Transverse colon (tissue), 4 donors: ENCODE data around the gene DBNDD1. TPM values are rescaled to one million over a fixed set of nuclear protein-coding genes. Genes with fewer than 3 reads are reported as not detected.

Experiments used
- DNase-seq: peaks from one replicate; pipeline ENCODE4 v3.0.0-alpha.2; 2019
- H3K27ac ChIP-seq, 4 donors: fragments of 200-600 bp; sonication (generic); 2 replicates each; pipeline ENCODE4 v1.5.1; 2016 to 2018; ENCODE audit warnings: inconsistent platforms in 4 of 4
- H3K27me3 ChIP-seq: fragments of 200-600 bp; sonication (generic); 2 replicates; pipeline ENCODE4 v1.5.1; 2017; ENCODE audit warnings: inconsistent platforms
- H3K36me3 ChIP-seq, 4 donors: fragments of 200-600 bp; sonication (generic); 2 replicates each; pipeline ENCODE4 v1.5.1; 2017 to 2019; ENCODE audit warnings: inconsistent platforms in 4 of 4
- H3K4me1 ChIP-seq, 4 donors: fragments of 200-600 bp; sonication (generic); 2 replicates each; pipeline ENCODE4 v1.5.1; 2017 to 2020; ENCODE audit warnings: inconsistent platforms in 4 of 4
- H3K4me3 ChIP-seq, 4 donors: fragments of 200-600 bp; sonication (generic); 1 replicate in 1 of 4; 2 replicates in 3 of 4; pipeline versions ENCODE4 v1.5.1 to v1.6.1; 2017 to 2019; ENCODE audit warnings: inconsistent platforms in 4 of 4
- H3K9me3 ChIP-seq, 2 donors: fragments of 200-600 bp; sonication (generic); 2 replicates each; pipeline ENCODE4 v1.5.1; 2017 to 2019; ENCODE audit warnings: inconsistent platforms in 2 of 2
- CTCF ChIP-seq, 5 experiments: fragments of 200-600 bp in 3 of 5; fragments of 450-650 bp in 2 of 5; sonication (generic) in 3 of 5; IDR thresholded peaks; 1 replicate in 2 of 5; 2 replicates in 3 of 5; pipeline ENCODE4 v1.5.1; 2016 to 2017; ENCODE audit warnings: antibody characterized with exemption in 5 of 5, inconsistent platforms in 3 of 5, mild to moderate bottlenecking in 2 of 5, moderate library complexity in 1 of 5
- EP300 ChIP-seq: sonication (generic); formaldehyde crosslinking; IDR thresholded peaks from one replicate; pipeline ENCODE4 v1.6.1; 2017; ENCODE audit warnings: antibody characterized with exemption, low read depth
- POLR2A ChIP-seq: fragments of 450-650 bp; IDR thresholded peaks from one replicate; pipeline ENCODE4 v1.6.1; 2016; ENCODE audit warnings: antibody characterized with exemption, mild to moderate bottlenecking, moderate library complexity
- POLR2AphosphoS5 ChIP-seq, 3 donors: sonication (generic); formaldehyde crosslinking; IDR thresholded peaks; one replicate each; pipeline ENCODE4 v1.6.1; 2016; ENCODE audit warnings: antibody characterized with exemption in 3 of 3
- WGBS, 2 donors: methylation state at CpG; one replicate each; pipeline ENCODE4 v1.1.5; 2018; ENCODE audit warnings: low coverage in 1 of 2; 5-methylcytosine and 5-hydroxymethylcytosine counted together
- in situ Hi-C, 4 donors: fragments of 200-750 bp; cut with MboI; loops; one replicate each; pipeline versions ENCODE4 v1.15.0 to v1.15.1; 2017; ENCODE audit warnings: low sequenced_read_pairs in 3 of 4, low pct_ligation_motif_present in 1 of 4, low pct_unique_long_range_greater_than_20kb in 1 of 4
- intact Hi-C: fragments of 100-400 bp; cut with DNase I; formaldehyde crosslinking; loops from one replicate; pipeline ENCODE4 v1.15.1; 2023; ENCODE audit warnings: low total_unique reads
- total RNA-seq, 4 donors: library from RNA; depleted of rRNA; stranded (reverse); fragments of >200 nt; gene quantifications; one replicate each; pipeline ENCODE4 v1.1.0, GENCODE V29; 2016

The DBNDD1 gene
- total RNA-seq, 4 donors from 2014 or later, result 6.8 to 33.7 (median 14.2) TPM

DNA sequence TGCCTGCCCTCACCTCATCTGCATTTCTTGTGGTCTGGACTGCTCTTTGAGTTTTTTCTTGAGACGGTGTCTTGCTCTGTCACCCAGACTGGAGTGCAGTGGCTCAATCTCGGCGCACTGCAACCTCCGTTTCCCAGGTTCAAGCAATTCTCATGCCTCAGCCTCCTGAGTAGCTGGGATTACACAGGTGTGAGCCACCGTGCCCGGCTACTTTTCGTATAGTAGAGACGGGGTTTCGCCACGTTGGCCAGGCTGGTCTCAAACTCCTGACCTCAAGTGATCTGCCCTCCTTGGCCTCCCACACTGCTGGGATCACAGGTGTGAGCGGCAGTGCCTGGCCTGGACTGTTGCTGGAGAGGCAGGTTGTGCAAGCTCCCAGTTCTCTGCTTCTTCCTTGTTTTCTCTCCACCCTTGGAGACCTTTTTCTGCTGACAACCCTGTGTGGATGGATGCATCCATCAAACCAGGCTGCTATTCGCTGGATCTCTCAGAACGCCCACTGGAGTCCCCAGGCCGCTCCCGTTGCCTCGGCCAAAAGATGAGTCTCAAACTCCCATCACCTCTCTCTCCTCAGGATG, 22.7 kb upstream of the DBNDD1 start:
- Histone ChIP-seq H3K9me3 (no peaks in the 10 kb centered on the region), H3K4me1 (peaks cover 5 to 12% (median 8%) of the 10 kb centered on the region in 4 donors), H3K36me3 (peaks cover 0 to 4% (median 0%) of the 10 kb centered on the region in 4 donors), H3K27me3 (peaks cover 9% of the 10 kb centered on the region), H3K27ac (no peak overlapping the region), H3K4me3 (no peak overlapping the region)
- TF ChIP-seq POLR2A, result no peak
- no peak for TF ChIP-seq CTCF (IDR thresholded peaks at IDR 0.05)
- no peak for TF ChIP-seq EP300
- TF ChIP-seq POLR2AphosphoS5 (IDR thresholded peaks at IDR 0.05), result no peak
- DNase-seq, result no peak
- in situ Hi-C loops, result no loop called here
- intact Hi-C loops, result no loop called here
- WGBS, 2 donors, result 80 to 97% methylated on average over 8 to 16 of the region's 16 CpGs

DNA sequence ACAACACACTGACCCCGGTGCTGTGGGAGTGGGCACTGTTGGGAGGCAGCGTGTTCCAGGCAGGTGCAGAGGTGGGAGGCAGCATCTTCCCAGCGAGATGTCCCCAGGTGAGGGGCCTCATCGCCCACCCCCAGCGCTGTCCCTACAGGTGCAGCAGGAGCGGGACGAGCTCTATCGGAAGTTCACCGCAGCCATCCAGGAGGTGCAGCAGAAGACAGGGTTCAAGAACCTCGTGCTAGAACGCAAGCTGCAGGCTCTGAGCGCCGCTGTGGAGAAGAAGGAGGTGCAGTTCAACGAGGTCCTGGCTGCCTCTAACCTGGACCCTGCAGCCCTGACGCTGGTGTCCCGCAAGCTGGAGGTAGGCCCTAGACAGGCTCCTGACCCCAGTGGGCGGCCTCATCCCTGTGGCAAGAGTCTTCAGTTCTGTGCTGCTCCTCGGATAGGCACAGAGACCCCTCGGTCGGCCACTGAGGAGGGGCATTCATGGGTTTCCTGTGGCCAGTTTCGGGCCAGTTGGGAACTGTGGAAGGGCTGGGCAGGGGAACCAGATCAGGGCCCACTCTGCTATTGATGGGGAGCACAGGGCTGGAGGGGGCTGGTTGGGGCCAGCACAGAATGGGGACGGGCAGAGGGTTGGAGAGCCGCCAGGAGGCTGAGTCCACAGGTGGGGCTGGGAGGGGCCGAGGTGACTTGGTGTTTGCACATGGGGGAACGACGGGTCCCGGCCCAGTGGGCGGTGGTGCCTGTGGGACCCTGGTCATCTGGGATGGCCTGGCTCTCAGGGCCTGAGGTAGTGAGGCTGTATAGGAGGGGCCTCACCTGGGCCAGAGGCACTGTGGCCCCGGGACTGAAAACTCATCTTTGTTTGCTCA, 21.1 kb upstream of the DBNDD1 start:
- Histone ChIP-seq H3K4me3 (no peak overlapping the region), H3K36me3 (peaks cover 0 to 11% (median 0%) of the 10 kb centered on the region in 4 donors), H3K27me3 (no peaks in the 10 kb centered on the region), H3K9me3 (no peaks in the 10 kb centered on the region), H3K4me1 (peaks cover 0 to 5% (median 2%) of the 10 kb centered on the region in 4 donors), H3K27ac (no peak overlapping the region)
- in situ Hi-C loops (no loop called here), intact Hi-C loops (no loop called here)
- TF ChIP-seq POLR2AphosphoS5 (IDR thresholded peaks at IDR 0.05) (no peak), POLR2A (no peak), CTCF (IDR thresholded peaks at IDR 0.05) (no peak), EP300 (no peak)
- DNase-seq, result no peak
- 90 to 100% methylated on average over 2 to 28 of the region's 29 CpGs for WGBS, 2 donors

- no peak overlapping the region for H3K4me3 ChIP-seq
- in situ Hi-C loops, result no loop called here
These were observed 18.0 kb upstream of the DBNDD1 start for GRCh38 chr16:90037276-90037675.

GRCh38 chr16:90035902-90036301, 16.6 kb upstream of the DBNDD1 start:
- TF ChIP-seq EP300, result no peak
- TF ChIP-seq POLR2AphosphoS5 (IDR thresholded peaks at IDR 0.05), result no peak
- no peak for TF ChIP-seq CTCF (IDR thresholded peaks at IDR 0.05)
- no peak for TF ChIP-seq POLR2A
- Histone ChIP-seq H3K4me3 (no peak overlapping the region), H3K9me3 (no peaks in the 10 kb centered on the region), H3K4me1 (no peaks in the 10 kb centered on the region), H3K27ac (no peak overlapping the region), H3K36me3 (peaks cover 0 to 11% (median 0%) of the 10 kb centered on the region in 4 donors), H3K27me3 (no peaks in the 10 kb centered on the region)
- no peak for DNase-seq
- intact Hi-C loops, result no loop called here
- 79% methylated on average over 5 of the region's 5 CpGs; no CpG with 5 or more reads in 1 of the 2 donors for WGBS, 2 donors
- in situ Hi-C loops, result no loop called here

More at GRCh38 chr16:90037276-90037675, 18.0 kb upstream of the DBNDD1 start:
- Histone ChIP-seq H3K27ac (no peak overlapping the region), H3K9me3 (no peaks in the 10 kb centered on the region), H3K27me3 (no peaks in the 10 kb centered on the region), H3K36me3 (peaks cover 0 to 11% (median 0%) of the 10 kb centered on the region in 4 donors), H3K4me1 (no peaks in the 10 kb centered on the region)
- WGBS, 2 donors, result 87% methylated on average over 12 of the region's 12 CpGs; no CpG with 5 or more reads in 1 of the 2 donors
- intact Hi-C loops, result no loop called here
- TF ChIP-seq EP300, result no peak
- DNase-seq, result no peak
